Measurements from ENCODE around the gene DUOXA2. TPM values are rescaled to one million over a fixed set of nuclear protein-coding genes. Genes with fewer than 3 reads are reported as not detected.

Gene DUOXA2
- total and polyA plus RNA-seq, 2 experiments from 2014 or later = not detected

GRCh38 chr15:45091161-45091560, 23.0 kb upstream of the DUOXA2 start:
- no peak overlapping the region for H3K4me2 ChIP-seq
- Mint-ChIP-seq H3K4me1 (no peaks in the 10 kb centered on the region), H3K27ac (no peak overlapping the region), H3K9me3 (no peaks in the 10 kb centered on the region), H3K27me3 (ENCODE audit: insufficient read depth, low read depth, poor library complexity) (peaks cover 2% of the 10 kb centered on the region), H3K36me3 (ENCODE audit: low read depth) (no peaks in the 10 kb centered on the region), H3K4me3 (no peak overlapping the region)
- H3K36me3 ChIP-seq (ENCODE audit: insufficient read depth) = no peaks in the 10 kb centered on the region
- H3K27me3 ChIP-seq (ENCODE audit: insufficient read depth) = no peaks in the 10 kb centered on the region
- H3K9me2 ChIP-seq (ENCODE audit: insufficient read depth) = no peaks in the 10 kb centered on the region
- no peak overlapping the region for H3K27ac ChIP-seq (ENCODE audit: low read depth)
- no peaks in the 10 kb centered on the region for H3F3A ChIP-seq (replicated peaks; ENCODE audit: low read depth)
- H3K79me2 ChIP-seq (replicated peaks; ENCODE audit: insufficient read depth) = no peaks in the 10 kb centered on the region
- TF ChIP-seq POLR2AphosphoS5 (IDR thresholded peaks at IDR 0.05; ENCODE audit: low read depth) = no peak
- TF ChIP-seq NANOG (IDR thresholded peaks at IDR 0.05; ENCODE audit: borderline replicate concordance) = no peak
- TF ChIP-seq EZH2phosphoT487 (IDR thresholded peaks at IDR 0.05; ENCODE audit: unreplicated experiment) = no peak
- TF ChIP-seq EZH2 (IDR thresholded peaks at IDR 0.05; ENCODE audit: low read depth, unreplicated experiment) = no peak
- TF ChIP-seq ZNF114 (CRISPR knock-in tag; IDR thresholded peaks at IDR 0.05) = no peak
- TF ChIP-seq JUNB (IDR thresholded peaks at IDR 0.05; ENCODE audit: unreplicated experiment) = no peak
- TF ChIP-seq ETS1 (IDR thresholded peaks at IDR 0.05) = no peak
- TF ChIP-seq ZNF331 (CRISPR knock-in tag; IDR thresholded peaks at IDR 0.05; ENCODE audit: low read depth) = no peak
- TF ChIP-seq ZNF462 (CRISPR knock-in tag; IDR thresholded peaks at IDR 0.05) = no peak
- no peak for TF ChIP-seq REST (IDR thresholded peaks at IDR 0.05; ENCODE audit: unreplicated experiment)
- TF ChIP-seq CREB1 (CRISPR knock-in tag; IDR thresholded peaks at IDR 0.05; ENCODE audit: low read depth) = no peak
- TF ChIP-seq STAT1 (IDR thresholded peaks at IDR 0.05; ENCODE audit: unreplicated experiment) = no peak
- no peak for TF ChIP-seq CTCF (conservative IDR thresholded peaks at IDR 0.05; ENCODE audit: low read depth in 2 of 2)
- no peak overlapping the region for H2AFZ ChIP-seq
- ATAC-seq (no peak), DNase-seq (ENCODE audit: low spot score) (no peak)
- H3K4me1 ChIP-seq (ENCODE audit: insufficient read depth) = no peaks in the 10 kb centered on the region
- no peaks in the 10 kb centered on the region for H4K20me1 ChIP-seq (replicated peaks; ENCODE audit: insufficient read depth)
- no peak overlapping the region for H3K4me3 ChIP-seq
